GM19328 (cell line): ENCODE measurements around the gene SIK1.

Experiments
- ATAC-seq: cut with Tn5 transposase; IDR thresholded peaks from one replicate; pipeline ENCODE4 v1.9.1; 2021; ENCODE audit warnings: mild to moderate bottlenecking, moderate library complexity; ENCODE audit not compliant: unreplicated experiment

SIK1 gene

DNA sequence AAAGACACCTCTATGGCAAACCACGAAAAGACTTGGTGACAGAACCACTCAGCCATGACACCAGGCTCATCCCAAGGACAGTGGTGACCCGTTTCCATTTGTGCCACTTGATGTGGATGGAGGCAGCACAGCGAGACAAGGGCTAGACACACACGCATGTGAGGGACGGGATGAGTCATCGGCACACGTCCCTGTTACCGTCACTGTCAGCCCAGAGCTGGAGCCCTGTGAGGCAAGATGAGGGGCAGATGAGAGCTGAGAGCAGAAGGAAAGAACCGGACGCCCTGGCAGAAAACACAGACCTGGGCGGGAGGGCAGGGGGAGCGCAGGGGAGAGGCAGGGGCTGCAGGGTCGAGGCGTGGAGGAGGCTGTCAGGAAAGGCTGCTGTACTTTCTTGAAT lies 57.8 kb downstream of the SIK1 start:
- no peak for ATAC-seq

DNA sequence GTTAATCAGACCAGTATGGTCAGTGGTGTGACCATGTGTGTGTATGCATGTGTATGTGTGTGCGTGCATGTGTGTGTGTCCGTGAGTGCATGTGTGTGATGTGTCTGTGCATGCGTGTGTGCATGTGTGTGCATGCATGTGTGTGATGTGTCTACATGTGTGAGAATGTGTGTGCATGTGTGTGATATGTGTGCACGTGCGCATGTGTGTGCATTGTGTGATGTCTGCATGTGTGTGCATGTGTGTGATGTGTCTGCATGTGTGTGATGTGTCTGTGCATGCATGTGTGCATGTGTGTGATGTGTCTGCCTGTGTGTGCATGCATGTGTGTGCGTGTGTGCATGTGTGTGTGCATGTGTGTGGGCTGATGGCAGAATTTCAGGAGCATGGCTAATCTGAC lies 58.2 kb downstream of the SIK1 start:
- ATAC-seq: no peak

DNA sequence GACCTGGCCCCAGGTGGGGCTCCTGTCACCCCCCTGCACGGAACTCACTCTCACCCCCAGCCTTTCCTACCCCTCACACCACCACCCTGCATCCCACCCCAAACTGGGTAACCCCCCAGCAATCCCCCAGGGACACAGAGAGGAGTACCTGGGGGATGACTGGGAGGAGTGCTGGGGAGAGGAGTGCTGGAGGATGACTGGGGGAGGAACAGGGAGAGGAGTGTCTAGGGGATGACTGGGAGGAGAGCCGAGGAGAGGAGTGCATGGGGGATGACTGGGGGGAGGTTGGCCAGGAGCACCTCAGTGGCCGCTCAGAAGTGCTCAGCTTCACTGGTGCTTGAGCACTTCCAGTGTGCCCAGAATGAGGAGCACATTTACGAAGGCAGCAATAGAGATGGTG lies 59.1 kb downstream of the SIK1 start:
- ATAC-seq: no peak

DNA sequence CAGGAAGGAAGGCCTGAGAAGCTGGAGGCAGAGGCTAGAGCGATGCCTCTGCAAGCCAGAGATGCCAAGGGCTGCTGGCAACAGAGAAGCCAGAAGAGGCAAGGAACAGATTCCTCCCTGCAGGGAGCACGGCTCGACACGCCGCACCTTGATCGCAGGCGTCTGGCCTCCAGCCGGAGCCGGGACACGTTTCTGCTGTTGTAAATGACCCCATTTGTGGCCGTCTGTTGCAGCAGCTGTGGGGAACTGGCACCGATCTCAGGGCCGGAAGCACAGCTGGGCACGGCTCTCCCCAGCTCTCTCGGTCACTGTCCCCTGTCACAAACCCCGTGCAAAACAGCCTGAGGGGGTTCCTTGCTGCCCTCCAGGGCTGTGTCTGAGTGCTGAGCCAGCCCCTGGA lies 59.6 kb downstream of the SIK1 start:
- no peak for ATAC-seq

DNA sequence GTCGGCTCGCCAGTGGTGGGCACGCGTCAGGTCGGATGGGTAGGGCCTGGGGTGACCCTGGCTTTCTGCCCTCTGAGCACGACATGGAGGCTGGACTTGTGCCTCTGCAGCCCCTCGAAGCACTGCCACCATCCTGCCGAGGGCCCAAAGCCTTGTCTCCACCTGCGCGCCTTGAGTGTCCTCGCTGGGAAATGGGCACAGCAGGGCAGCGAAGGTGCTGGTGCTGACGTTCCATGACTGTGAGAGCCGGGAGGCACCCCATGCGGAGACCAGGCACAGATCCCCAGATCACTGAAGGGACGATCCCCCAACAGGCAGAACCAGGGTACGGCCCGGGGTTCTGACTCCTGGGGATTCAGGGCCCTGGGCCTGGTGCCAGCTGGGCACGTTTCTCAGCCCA lies 60.3 kb downstream of the SIK1 start:
- ATAC-seq: no peak

DNA sequence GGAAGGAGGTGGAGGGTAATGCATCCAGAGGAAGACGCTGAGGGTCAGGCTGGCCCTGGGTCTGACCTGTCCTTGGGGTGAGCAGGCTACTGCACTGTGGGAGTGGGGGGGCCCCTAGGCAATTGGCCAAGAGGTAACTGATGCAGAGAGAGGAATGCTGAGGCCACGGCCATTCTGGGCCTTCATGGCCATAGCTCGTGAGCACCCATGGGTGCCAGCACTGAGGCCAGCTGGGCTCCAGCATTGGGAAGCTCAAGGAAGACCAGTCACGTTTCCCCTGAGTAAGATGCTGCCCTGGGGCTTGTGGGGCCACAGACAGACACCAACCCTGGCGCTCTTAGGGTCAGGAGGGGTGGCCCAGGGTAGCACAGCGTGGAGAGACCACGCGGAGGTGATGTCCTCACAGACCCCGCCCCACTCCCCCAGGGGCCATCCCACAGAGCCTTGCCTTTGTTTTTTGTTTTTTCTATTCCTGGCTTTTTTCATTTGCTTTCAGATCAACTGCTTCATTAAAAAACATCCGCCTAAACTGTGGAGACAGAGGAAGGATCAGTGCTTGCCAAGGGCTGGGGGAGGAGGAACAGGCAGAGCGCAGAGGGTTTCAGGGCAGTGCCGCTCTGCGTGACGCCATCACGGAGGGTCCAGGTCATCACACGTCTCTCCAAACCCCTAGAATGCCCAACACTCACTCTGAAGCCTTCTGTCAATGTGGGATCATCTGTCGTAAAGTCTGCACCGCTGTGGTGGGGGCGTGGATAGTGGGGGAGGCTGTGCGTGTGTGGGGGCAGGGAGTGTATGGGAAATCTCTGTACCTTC lies 61.1 kb downstream of the SIK1 start:
- no peak for ATAC-seq

DNA sequence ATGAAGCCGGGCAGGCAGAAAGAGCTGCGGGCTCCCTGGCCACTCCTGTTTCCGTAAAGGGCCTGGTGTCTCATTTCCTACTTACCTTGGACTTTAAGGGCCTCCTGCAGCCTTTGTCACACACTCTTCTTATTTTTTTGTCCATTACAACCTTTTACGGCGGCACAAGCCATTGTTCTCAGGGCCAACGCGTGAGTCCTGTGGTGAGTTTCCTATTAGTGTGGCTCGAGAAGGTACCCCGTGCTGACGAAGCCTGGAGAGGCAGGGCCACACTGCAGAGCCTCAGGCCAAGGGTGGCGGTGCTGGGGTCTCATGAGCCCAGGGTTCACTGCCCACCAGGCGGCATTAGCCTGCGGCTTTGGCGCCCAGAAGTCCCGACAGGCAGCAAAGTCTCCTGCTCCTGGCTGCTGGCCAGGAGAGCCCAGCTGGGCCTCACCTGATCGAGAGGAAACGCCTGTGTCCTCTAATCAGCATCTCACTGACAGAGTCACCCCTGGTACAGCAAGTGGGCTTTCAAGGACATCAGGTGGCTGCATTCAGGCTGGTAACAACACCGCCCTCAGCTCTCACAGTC lies 62.0 kb downstream of the SIK1 start:
- no peak for ATAC-seq
